ENCODE measurements around the gene IRF2BP1. TPM values are rescaled to one million over a fixed set of nuclear protein-coding genes. Genes with fewer than 3 reads are reported as not detected.

IRF2BP1 gene
- total and polyA plus RNA-seq, 4 donors = 4.9 to 16.8 (median 16.4) TPM

- H3K4me3 ChIP-seq (ENCODE audit: low read depth in 1 of 3, low read length in 3 of 3) = no peak overlapping the region
- TF ChIP-seq SP1 (IDR thresholded peaks at IDR 0.05) (no peak), GABPA (IDR thresholded peaks at IDR 0.05 in 1 of 2, conservative IDR thresholded peaks at IDR 0.05 in 1 of 2) (no peak), HNF4A (conservative IDR thresholded peaks at IDR 0.05) (no peak), TAF1 (conservative IDR thresholded peaks at IDR 0.05) (no peak), EGR1 (IDR thresholded peaks at IDR 0.05; ENCODE audit: low read depth in 2 of 2) (no peak), FOXA2 (IDR thresholded peaks at IDR 0.05) (no peak), RAD21 (IDR thresholded peaks at IDR 0.05) (no peak)
- TF ChIP-seq, protein P1, sequence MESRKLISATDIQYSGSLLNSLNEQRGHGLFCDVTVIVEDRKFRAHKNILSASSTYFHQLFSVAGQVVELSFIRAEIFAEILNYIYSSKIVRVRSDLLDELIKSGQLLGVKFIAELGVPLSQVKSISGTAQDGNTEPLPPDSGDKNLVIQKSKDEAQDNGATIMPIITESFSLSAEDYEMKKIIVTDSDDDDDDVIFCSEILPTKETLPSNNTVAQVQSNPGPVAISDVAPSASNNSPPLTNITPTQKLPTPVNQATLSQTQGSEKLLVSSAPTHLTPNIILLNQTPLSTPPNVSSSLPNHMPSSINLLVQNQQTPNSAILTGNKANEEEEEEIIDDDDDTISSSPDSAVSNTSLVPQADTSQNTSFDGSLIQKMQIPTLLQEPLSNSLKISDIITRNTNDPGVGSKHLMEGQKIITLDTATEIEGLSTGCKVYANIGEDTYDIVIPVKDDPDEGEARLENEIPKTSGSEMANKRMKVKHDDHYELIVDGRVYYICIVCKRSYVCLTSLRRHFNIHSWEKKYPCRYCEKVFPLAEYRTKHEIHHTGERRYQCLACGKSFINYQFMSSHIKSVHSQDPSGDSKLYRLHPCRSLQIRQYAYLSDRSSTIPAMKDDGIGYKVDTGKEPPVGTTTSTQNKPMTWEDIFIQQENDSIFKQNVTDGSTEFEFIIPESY (IDR thresholded peaks at IDR 0.05) = no peak
- TF ChIP-seq, protein P2, sequence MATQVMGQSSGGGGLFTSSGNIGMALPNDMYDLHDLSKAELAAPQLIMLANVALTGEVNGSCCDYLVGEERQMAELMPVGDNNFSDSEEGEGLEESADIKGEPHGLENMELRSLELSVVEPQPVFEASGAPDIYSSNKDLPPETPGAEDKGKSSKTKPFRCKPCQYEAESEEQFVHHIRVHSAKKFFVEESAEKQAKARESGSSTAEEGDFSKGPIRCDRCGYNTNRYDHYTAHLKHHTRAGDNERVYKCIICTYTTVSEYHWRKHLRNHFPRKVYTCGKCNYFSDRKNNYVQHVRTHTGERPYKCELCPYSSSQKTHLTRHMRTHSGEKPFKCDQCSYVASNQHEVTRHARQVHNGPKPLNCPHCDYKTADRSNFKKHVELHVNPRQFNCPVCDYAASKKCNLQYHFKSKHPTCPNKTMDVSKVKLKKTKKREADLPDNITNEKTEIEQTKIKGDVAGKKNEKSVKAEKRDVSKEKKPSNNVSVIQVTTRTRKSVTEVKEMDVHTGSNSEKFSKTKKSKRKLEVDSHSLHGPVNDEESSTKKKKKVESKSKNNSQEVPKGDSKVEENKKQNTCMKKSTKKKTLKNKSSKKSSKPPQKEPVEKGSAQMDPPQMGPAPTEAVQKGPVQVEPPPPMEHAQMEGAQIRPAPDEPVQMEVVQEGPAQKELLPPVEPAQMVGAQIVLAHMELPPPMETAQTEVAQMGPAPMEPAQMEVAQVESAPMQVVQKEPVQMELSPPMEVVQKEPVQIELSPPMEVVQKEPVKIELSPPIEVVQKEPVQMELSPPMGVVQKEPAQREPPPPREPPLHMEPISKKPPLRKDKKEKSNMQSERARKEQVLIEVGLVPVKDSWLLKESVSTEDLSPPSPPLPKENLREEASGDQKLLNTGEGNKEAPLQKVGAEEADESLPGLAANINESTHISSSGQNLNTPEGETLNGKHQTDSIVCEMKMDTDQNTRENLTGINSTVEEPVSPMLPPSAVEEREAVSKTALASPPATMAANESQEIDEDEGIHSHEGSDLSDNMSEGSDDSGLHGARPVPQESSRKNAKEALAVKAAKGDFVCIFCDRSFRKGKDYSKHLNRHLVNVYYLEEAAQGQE (IDR thresholded peaks at IDR 0.05) = no peak
- no peak overlapping the region for H3K9ac ChIP-seq (ENCODE audit: low read depth in 1 of 2, low read length in 2 of 2)
- no peaks in the 10 kb centered on the region for H3K9me3 ChIP-seq (ENCODE audit: control insufficient read depth in 4 of 4, low read length in 3 of 4)
- DNase-seq (ENCODE audit: low spot score) = no peak
- WGBS = 79% methylated on average over 9 of the region's 9 CpGs
- H3K4me1 ChIP-seq (ENCODE audit: control insufficient read depth in 4 of 4, insufficient read depth in 4 of 4, low read length in 3 of 4) = peaks cover 3 to 7% (median 4%) of the 10 kb centered on the region in 4 donors
- H3K36me3 ChIP-seq (ENCODE audit: control insufficient read depth in 4 of 4, insufficient read depth in 3 of 4, low read depth in 1 of 4, low read length in 3 of 4) = peaks cover 3 to 10% (median 4%) of the 10 kb centered on the region in 4 donors
- no peaks in the 10 kb centered on the region for H3K27me3 ChIP-seq (ENCODE audit: control insufficient read depth in 4 of 4, insufficient read depth in 4 of 4, low read length in 3 of 4)
- H3K27ac ChIP-seq (ENCODE audit: low read depth in 1 of 2, low read length in 2 of 2) = no peak overlapping the region
Measured at GRCh38 chr19:45895519-45895972, 9.6 kb upstream of the IRF2BP1 start.

DNA sequence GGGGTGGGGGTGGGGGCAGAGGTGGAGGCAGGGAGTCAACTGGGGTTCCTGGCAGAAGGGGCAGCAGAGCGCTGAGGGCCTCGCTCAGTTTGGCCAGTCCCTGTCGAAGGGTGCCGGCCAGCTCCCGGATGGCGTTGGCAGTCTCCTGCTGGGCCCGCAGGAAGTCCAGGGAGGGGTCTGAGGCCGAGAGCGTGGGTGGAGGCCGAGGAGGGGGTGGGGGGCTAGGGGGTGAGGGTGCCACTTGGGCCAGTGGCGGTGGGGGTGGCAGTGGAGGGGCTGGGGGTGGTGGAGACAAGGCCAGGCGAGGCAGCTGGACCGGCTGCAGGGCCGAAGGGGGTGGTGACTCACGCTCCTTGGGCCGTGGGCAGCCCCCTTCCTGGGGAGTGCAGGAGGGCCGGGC is 4.9 kb upstream of the IRF2BP1 start:
- Histone ChIP-seq H3K27ac (ENCODE audit: low read depth in 1 of 2, low read length in 2 of 2) (no peak overlapping the region), H3K36me3 (ENCODE audit: control insufficient read depth in 4 of 4, insufficient read depth in 3 of 4, low read depth in 1 of 4, low read length in 3 of 4) (peaks cover 0 to 6% (median under 1%) of the 10 kb centered on the region in 4 donors), H3K9me3 (ENCODE audit: control insufficient read depth in 4 of 4, low read length in 3 of 4) (no peaks in the 10 kb centered on the region), H3K9ac (ENCODE audit: low read depth in 1 of 2, low read length in 2 of 2) (no peak overlapping the region), H3K4me3 (ENCODE audit: low read depth in 1 of 3, low read length in 3 of 3) (no peak overlapping the region), H3K27me3 (ENCODE audit: control insufficient read depth in 4 of 4, insufficient read depth in 4 of 4, low read length in 3 of 4) (no peaks in the 10 kb centered on the region), H3K4me1 (ENCODE audit: control insufficient read depth in 4 of 4, insufficient read depth in 4 of 4, low read length in 3 of 4) (peaks cover 0 to 13% (median 6%) of the 10 kb centered on the region in 4 donors)
- WGBS = 96% methylated on average over 17 of the region's 17 CpGs
- DNase-seq (ENCODE audit: low spot score) = no peak
- TF ChIP-seq YY1 (IDR thresholded peaks at IDR 0.05) (no peak), HNF4A (conservative IDR thresholded peaks at IDR 0.05) (no peak), RAD21 (IDR thresholded peaks at IDR 0.05) (no peak), MAX (IDR thresholded peaks at IDR 0.05) (no peak), RXRA (IDR thresholded peaks at IDR 0.05) (no peak), JUND (IDR thresholded peaks at IDR 0.05) (no peak)

Measured in liver (tissue), 9 donors.